GM20000 (cell line): ENCODE measurements around the gene DDX39A.
A peak's percentile ranks its signal among the peaks of the same experiment; 100 is the strongest.
"Not testable (repeated sequence)": the region's sequence is repeated elsewhere in the genome, so short reads cannot be mapped to it uniquely, and the experiment has no call there.

Experiments
- DNase-seq: peaks from one replicate; pipeline ENCODE4 v3.0.0; 2012; ENCODE audit warnings: low spot score
- TF ChIP-seq, protein P1 (sequence below): IDR thresholded peaks from 2 replicates; pipeline ENCODE4 v1.5.1; 2012; ENCODE audit warnings: mild to moderate bottlenecking, control low read depth; ENCODE audit errors: extremely low read depth, missing control alignments

DDX39A gene

DNA sequence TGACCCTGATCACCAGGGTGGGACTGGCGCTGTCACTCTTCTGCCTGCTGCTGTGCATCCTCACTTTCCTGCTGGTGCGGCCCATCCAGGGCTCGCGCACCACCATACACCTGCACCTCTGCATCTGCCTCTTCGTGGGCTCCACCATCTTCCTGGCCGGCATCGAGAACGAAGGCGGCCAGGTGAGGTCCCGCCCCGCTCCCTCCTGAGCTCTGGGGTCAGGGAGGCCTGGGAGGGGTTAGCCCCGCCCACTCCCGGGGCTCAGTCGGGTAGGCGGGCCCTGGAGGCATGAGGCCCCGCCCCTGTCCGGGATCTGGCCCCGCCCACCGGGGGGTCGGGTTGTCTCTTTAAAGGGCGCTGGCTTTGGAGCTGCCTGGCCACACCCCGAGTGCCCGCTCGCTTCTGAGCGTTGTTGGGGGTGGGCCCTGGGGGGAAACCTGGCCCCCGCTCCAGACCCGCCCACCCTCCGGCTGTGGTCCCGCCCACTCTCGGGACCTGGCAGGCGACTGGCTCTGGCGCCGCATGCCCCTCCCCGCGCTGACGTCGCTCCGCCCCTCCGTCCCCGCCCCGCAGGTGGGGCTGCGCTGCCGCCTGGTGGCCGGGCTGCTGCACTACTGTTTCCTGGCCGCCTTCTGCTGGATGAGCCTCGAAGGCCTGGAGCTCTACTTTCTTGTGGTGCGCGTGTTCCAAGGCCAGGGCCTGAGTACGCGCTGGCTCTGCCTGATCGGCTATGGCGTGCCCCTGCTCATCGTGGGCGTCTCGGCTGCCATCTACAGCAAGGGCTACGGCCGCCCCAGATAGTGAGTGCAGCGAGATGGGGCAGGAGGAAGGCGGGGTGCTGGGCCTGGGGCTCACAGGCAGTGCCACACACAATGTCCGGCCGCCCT, 13.1 kb downstream of the DDX39A start:
- peak; percentile 98 for DNase-seq

DNA sequence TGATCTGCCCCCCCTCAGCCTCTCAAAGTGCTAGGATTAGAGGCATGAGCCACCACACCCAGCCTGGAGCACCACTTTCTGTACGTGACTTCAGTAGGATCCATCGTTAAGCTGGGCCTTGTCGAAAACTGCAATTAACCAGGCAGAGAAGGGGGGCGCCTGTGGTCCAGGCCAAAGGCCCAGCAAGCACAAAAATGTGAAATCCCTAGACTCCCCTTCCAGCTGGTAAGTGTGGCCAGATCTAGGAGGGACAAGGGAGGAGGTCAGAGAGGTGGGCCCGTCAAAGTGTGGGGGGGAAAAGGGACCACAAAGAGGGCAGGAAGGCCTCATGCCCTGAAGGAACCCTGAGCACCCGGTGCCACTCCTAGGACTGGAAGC, 13.8 kb downstream of the DDX39A start:
- TF ChIP-seq, protein P1, sequence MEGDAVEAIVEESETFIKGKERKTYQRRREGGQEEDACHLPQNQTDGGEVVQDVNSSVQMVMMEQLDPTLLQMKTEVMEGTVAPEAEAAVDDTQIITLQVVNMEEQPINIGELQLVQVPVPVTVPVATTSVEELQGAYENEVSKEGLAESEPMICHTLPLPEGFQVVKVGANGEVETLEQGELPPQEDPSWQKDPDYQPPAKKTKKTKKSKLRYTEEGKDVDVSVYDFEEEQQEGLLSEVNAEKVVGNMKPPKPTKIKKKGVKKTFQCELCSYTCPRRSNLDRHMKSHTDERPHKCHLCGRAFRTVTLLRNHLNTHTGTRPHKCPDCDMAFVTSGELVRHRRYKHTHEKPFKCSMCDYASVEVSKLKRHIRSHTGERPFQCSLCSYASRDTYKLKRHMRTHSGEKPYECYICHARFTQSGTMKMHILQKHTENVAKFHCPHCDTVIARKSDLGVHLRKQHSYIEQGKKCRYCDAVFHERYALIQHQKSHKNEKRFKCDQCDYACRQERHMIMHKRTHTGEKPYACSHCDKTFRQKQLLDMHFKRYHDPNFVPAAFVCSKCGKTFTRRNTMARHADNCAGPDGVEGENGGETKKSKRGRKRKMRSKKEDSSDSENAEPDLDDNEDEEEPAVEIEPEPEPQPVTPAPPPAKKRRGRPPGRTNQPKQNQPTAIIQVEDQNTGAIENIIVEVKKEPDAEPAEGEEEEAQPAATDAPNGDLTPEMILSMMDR = no peak
- DNase-seq = no peak

More for the DNA sequence above, 13.1 kb downstream of the DDX39A start:
- TF ChIP-seq, protein P1 = peak; percentile 81

DNA sequence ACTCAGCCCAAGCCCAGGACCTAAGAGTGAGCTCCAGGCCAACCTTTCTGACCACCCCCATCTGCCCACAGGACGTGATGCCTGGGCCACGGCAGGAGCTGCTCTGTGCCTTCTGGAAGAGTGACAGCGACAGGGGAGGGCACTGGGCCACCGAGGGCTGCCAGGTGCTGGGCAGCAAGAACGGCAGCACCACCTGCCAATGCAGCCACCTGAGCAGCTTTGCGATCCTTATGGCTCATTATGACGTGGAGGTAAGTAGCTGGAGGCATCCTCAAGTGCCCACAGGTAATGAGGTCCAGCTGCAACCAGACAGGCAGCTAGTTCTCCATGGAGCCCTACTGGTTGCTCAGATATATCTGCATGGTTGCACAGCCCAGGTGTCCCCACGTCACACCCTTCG, 14.8 kb downstream of the DDX39A start:
- TF ChIP-seq, protein P1 = no peak

DNA sequence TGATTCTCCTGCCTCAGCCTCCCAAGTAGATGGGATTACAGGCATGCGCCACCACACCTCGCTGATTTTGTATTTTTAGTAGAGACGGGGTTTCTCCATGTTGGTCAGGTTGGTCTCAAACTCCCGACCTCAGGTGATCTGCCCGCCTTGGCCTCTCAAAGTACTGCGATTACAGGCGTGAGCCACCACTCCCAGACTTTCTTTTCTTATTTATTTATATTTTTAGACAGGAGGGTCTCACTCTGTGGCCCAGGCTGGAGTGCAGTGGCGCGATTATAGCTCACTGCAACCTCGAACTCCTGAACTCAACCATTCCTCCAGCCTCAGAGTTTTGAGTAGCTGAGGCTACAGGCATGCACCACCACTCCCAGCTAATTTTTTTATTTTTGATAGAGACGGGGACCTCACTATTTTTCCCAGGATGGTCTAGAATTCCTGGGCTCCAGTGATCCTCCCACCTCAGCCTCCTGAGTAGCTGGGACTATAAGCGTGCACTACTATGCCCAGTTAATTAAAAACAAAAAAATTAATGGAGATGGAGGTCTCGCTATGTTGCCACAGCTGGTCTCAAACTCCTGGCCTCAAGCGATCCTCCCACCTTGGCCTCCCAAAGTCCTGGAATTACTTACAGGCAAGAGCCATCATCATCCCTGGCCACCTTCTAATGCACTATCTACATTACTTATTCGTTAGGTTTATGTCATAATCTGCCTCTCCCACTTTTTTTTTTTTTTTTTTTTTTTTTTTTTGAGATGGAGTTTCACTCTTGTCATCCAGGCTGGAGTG, 15.8 kb downstream of the DDX39A start:
- not testable (repeated sequence) for DNase-seq

More for the DNA sequence above, 14.8 kb downstream of the DDX39A start:
- no peak for DNase-seq

DNA sequence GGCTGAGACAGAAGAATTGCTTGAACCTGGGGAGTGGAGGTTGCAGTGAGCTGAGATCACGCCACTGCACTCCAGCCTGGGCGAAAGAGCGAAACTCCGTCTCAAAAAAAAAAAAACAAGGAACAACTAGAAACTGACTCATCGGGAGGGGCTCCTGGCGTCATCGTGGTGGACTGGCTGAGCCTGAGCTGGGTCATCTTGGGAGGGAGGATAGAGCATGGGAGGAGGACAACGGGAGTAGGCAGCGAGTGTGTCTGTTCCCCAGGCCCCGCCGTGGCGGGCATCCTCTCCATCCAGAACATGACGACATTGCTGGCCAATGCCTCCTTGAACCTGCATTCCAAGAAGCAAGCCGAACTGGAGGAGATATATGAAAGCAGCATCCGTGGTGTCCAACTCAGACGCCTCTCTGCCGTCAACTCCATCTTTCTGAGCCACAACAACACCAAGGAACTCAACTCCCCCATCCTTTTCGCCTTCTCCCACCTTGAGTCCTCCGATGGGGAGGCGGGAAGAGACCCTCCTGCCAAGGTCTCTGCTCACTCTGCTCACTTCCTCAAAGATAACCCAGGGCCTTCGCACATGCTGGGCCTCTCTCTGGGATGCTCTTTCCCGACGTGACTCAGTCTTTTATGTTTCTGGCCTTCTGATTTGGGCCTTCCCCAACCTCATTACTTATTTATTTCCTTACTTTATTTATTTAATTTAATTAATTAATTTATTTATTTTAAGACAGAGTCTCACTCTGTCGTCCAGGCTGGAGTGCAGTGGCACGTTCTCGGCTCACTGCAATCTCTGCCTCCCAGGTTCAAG, 16.6 kb downstream of the DDX39A start:
- no peak for DNase-seq
- TF ChIP-seq, protein P1 = no peak

DNA sequence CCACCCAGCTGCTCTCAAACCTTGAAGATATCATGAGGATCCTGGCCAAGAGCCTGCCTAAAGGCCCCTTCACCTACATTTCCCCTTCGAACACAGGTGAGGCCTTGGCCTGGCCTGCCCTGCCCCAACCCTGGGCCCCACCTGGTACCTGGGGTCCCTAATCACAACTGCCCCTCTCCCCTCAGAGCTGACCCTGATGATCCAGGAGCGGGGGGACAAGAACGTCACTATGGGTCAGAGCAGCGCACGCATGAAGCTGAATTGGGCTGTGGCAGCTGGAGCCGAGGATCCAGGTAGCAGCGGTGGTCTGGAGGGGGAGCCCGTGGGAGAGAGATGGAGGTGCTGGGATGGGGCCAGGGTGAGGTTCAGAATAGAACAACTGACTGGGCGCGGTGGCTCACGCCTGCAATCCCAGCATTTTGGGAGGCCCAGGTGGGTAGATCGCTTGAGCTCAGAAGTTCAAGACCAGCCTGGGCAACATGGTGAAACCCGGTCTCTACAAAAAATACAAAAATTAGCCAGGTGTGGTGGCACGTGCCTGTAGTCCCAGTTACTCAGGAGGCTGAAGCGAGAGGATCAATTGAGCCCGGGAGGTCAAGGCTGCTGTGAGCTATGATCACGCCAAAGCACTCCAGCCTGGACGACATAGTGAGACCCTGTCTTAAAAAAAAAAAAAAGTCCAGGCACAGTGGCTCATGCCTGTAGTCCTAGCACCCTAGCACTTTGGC, 17.5 kb downstream of the DDX39A start:
- TF ChIP-seq, protein P1 = no peak

DNA sequence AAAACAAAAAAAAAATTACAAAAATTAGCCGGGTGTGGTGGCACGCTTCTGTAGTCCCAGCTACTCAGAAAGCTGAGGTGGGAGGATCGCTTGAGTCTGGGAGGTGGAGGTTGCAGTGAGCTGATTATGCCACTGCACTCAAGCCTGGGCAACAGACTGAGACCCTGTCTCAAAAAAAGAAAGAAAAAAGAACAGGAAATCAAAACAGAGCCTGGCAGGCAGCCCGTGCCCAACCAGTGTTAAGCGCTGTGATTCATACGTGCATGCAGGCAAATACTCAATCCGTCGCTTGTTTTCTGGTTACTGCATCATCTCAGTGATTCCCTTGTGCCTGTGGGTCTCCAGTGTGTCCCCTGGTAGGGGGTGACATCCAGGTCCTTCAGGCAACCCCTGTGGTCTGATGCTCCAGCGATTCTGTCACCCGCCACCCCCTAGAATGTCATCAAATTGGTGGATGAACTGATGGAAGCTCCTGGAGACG, 18.1 kb downstream of the DDX39A start:
- TF ChIP-seq, protein P1 = no peak
- peak; percentile 8 for DNase-seq

More for the DNA sequence above, 17.5 kb downstream of the DDX39A start:
- DNase-seq = no peak

DNA sequence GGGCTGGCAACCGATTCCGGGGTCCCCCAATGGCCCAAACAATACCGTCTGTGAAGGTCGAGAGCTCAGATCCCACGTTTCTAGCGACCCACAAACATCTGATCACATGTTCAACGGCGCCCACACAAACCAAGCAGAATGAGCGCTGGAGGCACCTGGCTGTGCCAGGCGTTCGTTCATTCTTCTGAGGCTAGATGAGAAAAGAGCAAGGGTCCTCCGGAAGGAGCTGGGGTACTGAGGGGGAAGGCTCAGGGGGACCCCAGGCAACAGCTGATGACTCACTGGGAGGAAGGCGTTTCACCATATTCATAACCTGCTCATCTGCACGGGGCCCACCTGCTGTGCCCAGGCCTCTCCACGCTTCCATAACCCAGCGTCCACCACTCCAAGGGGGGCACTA, 22.0 kb downstream of the DDX39A start:
- not testable (repeated sequence) for DNase-seq

DNA sequence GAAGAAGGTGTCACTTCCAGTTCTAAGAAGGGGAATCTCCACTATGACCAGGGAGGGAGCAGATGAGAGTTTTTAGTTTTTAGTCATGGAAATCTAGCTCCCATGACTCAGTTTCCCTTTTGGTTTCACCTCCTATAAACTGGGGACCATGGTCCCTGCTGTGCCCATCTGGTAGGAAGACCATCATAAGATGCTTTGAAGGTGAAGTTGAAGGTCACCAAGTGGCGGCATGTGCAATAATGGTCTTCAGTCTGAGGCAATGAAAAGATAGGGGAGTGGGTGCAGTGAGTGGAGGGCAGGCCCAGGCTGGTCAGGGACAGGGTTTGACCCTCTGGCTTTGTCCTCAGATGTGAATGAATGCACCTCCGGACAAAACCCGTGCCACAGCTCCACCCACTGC, 22.4 kb downstream of the DDX39A start:
- not testable (repeated sequence) for DNase-seq
